Jurkat, Clone E6-1 (cell line): ENCODE data around the gene ACKR4.
"Not testable (repeated sequence)": the region's sequence is repeated elsewhere in the genome, so short reads cannot be mapped to it uniquely, and the experiment has no call there.

Source experiments
- DNase-seq: peaks from one replicate; pipeline ENCODE4 v3.0.0-alpha.2; 2011; ENCODE audit warnings: low read depth, low spot score
- H3K4me3 ChIP-seq: 2 replicates; pipeline ENCODE4 v1.5.1; 2011; ENCODE audit warnings: mild to moderate bottlenecking, low read length, control low read depth, moderate library complexity

The ACKR4 gene

GRCh38 chr3:132593241-132593946 lies 3.7 kb upstream of the ACKR4 start:
- H3K4me3 ChIP-seq, result no peak overlapping the region
- no peak for DNase-seq

GRCh38 chr3:132593947-132594323 lies 3.1 kb upstream of the ACKR4 start:
- no peak for DNase-seq
- H3K4me3 ChIP-seq, result no peak overlapping the region

GRCh38 chr3:132594498-132594897 lies 2.6 kb upstream of the ACKR4 start:
- H3K4me3 ChIP-seq, result no peak overlapping the region
- no peak for DNase-seq

- H3K4me3 ChIP-seq, result no peak overlapping the region
- DNase-seq, result no peak
Observed at GRCh38 chr3:132595014-132595413, 2.1 kb upstream of the ACKR4 start.

- no peak overlapping the region for H3K4me3 ChIP-seq
- DNase-seq, result no peak
Observed at GRCh38 chr3:132596326-132596725, 744 bp upstream of the ACKR4 start.

- H3K4me3 ChIP-seq, result no peak overlapping the region
- DNase-seq, result no peak
Observed at GRCh38 chr3:132597660-132598059, 590 bp downstream of the ACKR4 start.

GRCh38 chr3:132598181-132598580 lies 1.1 kb downstream of the ACKR4 start:
- no peak for DNase-seq
- H3K4me3 ChIP-seq, result no peak overlapping the region

- H3K4me3 ChIP-seq, DNase-seq: not testable (repeated sequence)
Observed at GRCh38 chr3:132600614-132601013, 3.5 kb downstream of the ACKR4 start.

GRCh38 chr3:132605374-132605792 lies 8.3 kb downstream of the ACKR4 start:
- no peak for DNase-seq

GRCh38 chr3:132606085-132606484 lies 9.0 kb downstream of the ACKR4 start:
- no peak for DNase-seq
- no peak overlapping the region for H3K4me3 ChIP-seq

More at GRCh38 chr3:132605374-132605792, 8.3 kb downstream of the ACKR4 start:
- H3K4me3 ChIP-seq, result no peak overlapping the region

- H3K4me3 ChIP-seq, DNase-seq: not testable (repeated sequence)
Observed at GRCh38 chr3:132606620-132607019, 9.6 kb downstream of the ACKR4 start.

- not testable (repeated sequence) for DNase-seq, H3K4me3 ChIP-seq
Observed at GRCh38 chr3:132615301-132615700, 18.2 kb downstream of the ACKR4 start.

- no peak overlapping the region for H3K4me3 ChIP-seq
- DNase-seq, result no peak
Observed at GRCh38 chr3:132615881-132616280, 18.8 kb downstream of the ACKR4 start.

GRCh38 chr3:132616780-132617179 lies 19.7 kb downstream of the ACKR4 start:
- H3K4me3 ChIP-seq, result no peak overlapping the region
- DNase-seq, result no peak

GRCh38 chr3:132622148-132622547 lies 25.1 kb downstream of the ACKR4 start:
- no peak for DNase-seq
- H3K4me3 ChIP-seq, result no peak overlapping the region

GRCh38 chr3:132622761-132623160 lies 25.7 kb downstream of the ACKR4 start:
- DNase-seq, result no peak
- H3K4me3 ChIP-seq, result no peak overlapping the region

- no peak overlapping the region for H3K4me3 ChIP-seq
- no peak for DNase-seq
Observed at GRCh38 chr3:132623646-132624045, 26.6 kb downstream of the ACKR4 start.

GRCh38 chr3:132624790-132625189 lies 27.7 kb downstream of the ACKR4 start:
- H3K4me3 ChIP-seq, result no peak overlapping the region
- no peak for DNase-seq

- DNase-seq, result no peak
- no peak overlapping the region for H3K4me3 ChIP-seq
Observed at GRCh38 chr3:132625613-132626012, 28.5 kb downstream of the ACKR4 start.

GRCh38 chr3:132626955-132627354 lies 29.9 kb downstream of the ACKR4 start:
- no peak for DNase-seq
- no peak overlapping the region for H3K4me3 ChIP-seq

- no peak overlapping the region for H3K4me3 ChIP-seq
- DNase-seq, result no peak
Observed at GRCh38 chr3:132628157-132628556, 31.1 kb downstream of the ACKR4 start.
